GM21576 (cell line): Measurements from ENCODE around the gene ALPG.
"Not testable (repeated sequence)": the region's sequence is repeated elsewhere in the genome, so short reads cannot be mapped to it uniquely, and the experiment has no call there.

Experiments
- ATAC-seq: cut with Tn5 transposase; IDR thresholded peaks from one replicate; pipeline ENCODE4 v1.9.1; 2021; ENCODE audit warnings: mild to moderate bottlenecking, moderate library complexity; ENCODE audit not compliant: unreplicated experiment

Gene ALPG

GRCh38 chr2:232418466-232419244 is 12.0 kb downstream of the ALPG start:
- ATAC-seq = no peak

- no peak for ATAC-seq
These were observed 12.8 kb downstream of the ALPG start for GRCh38 chr2:232419245-232420072.

GRCh38 chr2:232420073-232420454 is 13.4 kb downstream of the ALPG start:
- ATAC-seq = no peak

DNA sequence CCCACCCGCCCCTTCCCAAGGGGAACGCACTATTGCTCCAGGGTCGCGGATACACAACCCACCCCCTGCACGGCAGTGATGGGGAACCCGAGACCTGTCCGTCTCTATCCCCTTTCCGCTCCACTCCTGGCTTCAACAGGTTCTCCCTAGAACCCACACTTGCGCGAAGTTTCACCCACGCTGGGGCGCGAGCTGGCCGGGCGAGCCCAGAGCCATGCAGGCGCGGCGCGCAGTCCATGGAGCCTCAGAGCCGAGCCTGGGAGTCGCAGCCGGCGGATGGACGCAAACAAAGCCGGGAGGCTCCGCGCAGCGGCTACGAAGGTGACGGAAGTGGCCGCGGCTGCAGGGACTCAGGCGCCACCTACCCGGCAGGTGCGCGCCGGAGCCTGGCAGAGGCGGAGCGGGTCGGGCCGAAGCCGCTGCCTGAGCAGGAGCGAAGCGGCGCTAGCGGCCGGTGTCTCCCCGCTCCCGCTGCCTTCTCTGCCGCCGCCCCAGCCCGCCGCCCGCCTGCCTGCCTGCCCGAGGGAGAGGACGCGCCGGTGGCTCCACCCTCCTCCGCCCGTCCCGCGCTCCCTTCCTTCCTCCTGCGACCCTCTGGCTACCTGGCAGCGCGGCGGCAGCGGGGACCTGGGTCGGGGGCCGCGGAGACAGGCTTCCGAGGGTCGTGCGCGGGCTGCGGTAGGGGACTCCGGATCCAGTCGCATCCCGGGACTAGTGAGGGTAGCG is 14.0 kb downstream of the ALPG start:
- ATAC-seq = no peak

DNA sequence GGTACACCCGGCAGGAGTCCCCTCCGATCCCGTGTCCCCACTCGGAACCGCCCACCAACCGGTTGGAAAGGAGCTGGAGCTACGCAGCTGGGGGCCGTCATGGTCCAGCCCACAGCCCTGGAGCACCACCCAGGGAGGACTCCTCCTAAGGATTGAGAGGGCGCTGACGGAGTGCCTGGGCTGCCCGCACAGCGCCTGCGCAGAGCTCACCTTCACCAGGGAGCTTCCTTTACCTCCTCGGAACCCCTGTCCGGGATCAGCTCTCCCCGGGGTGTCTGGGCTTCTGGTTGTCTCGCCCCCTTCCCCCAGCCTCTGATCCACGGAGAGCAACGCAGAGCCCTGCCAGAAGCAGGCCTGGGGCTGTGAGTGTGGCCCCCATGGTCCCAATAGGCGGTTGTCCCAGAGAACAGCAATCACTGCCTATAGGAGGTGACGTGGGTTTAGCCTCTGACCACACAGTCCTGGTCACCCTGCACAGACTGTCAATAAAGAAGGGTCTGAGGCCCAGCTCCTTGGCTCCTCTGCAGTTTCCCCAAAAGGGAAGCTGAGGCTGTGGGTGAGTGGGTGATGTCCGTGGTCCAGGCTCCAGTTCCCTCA is 14.6 kb downstream of the ALPG start:
- ATAC-seq = no peak

GRCh38 chr2:232422051-232422450 is 15.4 kb downstream of the ALPG start:
- ATAC-seq = no peak

DNA sequence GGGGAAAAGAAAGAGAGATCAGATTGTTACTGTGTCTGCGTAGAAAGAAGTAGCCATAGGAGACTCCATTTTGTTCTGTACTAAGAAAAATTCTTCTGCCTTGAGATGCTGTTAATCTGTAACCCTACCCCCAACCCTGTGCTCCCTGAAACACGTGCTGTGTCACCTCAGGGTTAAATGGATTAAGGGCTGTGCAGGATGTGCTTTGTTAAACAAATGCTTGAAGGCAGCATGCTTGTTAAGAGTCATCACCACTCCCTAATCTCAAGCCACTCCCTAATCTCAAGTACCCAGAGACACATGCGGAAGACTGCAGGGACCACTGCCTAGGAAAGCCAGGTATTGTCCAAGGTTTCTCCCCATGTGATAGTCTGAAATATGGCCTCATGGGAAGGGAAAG is 16.4 kb downstream of the ALPG start:
- ATAC-seq = not testable (repeated sequence)

DNA sequence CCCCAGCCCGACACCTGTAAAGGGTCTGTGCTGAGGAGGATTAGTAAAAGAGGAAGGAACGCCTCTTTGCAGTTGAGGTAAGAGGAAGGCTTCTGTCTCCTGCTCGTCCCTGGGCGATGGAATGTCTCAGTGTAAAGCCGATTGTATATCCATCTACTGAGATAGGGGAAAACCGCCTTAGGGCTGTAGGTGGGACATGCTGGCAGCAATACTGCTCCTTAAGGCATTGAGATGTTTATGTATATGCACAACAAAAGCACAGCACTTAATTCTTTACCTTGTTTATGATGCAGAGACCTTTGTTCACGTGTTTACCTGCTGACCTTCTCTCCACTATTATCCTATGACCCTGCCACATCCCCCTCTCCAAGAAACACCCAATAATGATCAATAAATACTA is 16.8 kb downstream of the ALPG start:
- ATAC-seq = not testable (repeated sequence)

- ATAC-seq = no peak
These were observed 25.3 kb downstream of the ALPG start for GRCh38 chr2:232431705-232432590.

- ATAC-seq = no peak
These were observed 26.0 kb downstream of the ALPG start for GRCh38 chr2:232432598-232433184.

GRCh38 chr2:232433622-232434021 is 27.0 kb downstream of the ALPG start:
- not testable (repeated sequence) for ATAC-seq

DNA sequence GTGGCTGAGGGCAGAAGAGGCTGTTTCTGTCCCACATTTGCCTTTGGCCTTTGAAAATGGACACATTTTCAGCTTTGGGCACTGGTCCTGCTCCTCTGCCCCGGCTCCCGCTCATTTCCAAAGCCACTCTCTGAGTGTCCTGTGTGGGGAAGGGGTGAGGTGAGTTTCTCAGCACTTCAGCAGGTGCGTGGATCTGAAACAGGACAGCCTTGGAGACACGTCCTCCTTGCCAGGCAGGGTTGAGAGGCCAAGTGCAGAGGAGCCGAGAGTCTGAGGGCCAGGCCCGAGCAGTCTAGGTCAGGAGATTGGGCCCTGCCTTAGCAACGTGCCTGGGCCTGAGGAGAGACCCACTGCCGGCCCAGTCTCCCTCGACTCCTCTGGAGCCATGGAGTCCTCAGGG is 27.4 kb downstream of the ALPG start:
- no peak for ATAC-seq

GRCh38 chr2:232434563-232435374 is 28.1 kb downstream of the ALPG start:
- ATAC-seq = no peak

DNA sequence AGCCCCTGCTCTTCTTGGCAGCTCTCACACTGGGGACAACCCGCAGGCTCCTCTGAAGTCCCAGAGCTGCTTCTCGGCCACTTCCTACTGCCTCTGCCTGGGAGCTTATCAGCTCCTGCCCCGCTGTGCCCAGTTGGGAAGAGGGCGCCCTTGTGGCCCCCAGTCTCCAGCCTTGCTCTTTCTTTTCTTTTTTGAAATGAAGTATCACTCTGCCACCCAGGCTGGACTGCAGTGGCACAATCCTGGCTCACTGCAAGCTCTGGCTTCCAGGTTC is 28.7 kb downstream of the ALPG start:
- ATAC-seq = no peak

GRCh38 chr2:232435805-232436204 is 29.2 kb downstream of the ALPG start:
- no peak for ATAC-seq

DNA sequence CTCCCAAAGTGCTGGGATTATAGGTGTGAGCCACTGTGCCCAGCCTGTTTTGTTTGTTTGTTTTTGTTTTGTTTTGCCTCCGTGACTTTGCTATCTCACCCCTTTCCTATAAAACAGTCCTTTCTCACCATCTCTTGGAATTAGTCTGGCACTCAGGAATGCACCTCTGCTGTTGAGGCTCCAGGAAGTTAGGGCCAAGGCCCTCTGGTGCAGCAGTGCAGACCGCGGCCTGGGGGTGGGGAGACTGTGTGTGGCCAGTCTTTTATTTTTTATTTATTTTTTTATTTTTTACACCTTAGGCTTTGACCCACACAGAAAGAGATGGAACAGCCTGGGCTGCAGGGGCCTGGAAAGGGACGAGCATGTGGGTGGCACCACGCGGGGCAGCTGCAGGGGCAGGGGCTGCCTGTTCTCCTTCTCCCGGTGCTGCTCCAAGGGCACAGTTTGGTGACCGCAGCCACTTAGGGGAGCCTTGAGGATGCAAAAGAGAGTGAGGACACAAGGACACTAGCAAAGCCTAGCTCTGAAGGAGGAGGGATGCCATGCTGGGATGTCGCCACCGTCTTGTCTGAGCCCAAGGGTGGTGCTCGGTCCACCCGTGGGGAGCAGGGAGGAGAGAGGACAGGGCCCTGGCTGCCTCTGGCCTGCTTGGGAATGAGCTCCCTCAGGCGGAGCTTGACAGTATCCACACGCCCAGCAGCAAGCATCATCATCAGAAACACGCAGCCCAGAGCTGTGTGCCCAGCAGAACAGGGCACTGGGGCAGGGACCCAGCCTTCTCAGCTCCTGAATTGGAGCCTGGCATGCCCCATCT is 29.9 kb downstream of the ALPG start:
- no peak for ATAC-seq

- ATAC-seq = no peak
These were observed 30.5 kb downstream of the ALPG start for GRCh38 chr2:232437195-232437571.

DNA sequence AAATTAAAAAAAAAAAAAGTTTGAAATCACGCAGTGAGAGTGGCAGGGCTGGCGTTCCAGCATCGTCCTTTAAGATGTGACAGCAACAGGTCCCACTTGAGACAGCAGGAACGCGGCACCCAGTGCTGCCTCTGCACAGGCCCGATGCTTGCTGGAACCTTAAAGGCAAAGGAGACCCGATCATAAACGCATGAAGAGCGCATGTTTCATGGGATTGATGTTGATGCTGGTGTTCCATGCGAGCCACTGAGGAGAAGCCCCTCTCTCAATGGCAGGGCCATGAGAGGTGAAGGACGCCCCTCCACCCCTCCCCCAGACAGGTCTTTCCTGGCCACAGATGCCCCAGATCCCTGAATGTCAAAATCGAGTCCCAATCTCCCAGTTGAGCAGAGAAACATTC is 31.4 kb downstream of the ALPG start:
- ATAC-seq = no peak
